Keratinocyte (primary cell): Measurements from ENCODE around the gene TIAM1. TPM values are rescaled to one million over a fixed set of nuclear protein-coding genes. Genes with fewer than 3 reads are reported as not detected.

Experiments used
- DNase-seq: peaks from one replicate; pipeline ENCODE4 v3.0.0-alpha.2; 2011; ENCODE audit warnings: low read depth, missing footprints, low spot score
- FAIRE-seq: peaks from 2 replicates; lab custom pipeline; 2011; peaks lifted over from hg19 to GRCh38; lab: Jason Lieb, UNC
- H2AFZ ChIP-seq: 2 replicates; pipeline ENCODE4 v1.6.0; 2012; ENCODE audit warnings: low read length, control low read depth, inconsistent platforms; ENCODE audit not compliant: control insufficient read depth
- H3K27ac ChIP-seq: 2 replicates; pipeline ENCODE4 v1.5.1; 2011; ENCODE audit warnings: low read length; ENCODE audit not compliant: control insufficient read depth, insufficient read depth
- H3K27me3 ChIP-seq: 3 replicates; pipeline ENCODE4 v1.6.0; 2011; ENCODE audit warnings: low read length; ENCODE audit not compliant: control insufficient read depth, insufficient read depth; ENCODE audit errors: extremely low read depth
- H3K36me3 ChIP-seq, 2 experiments: 2 replicates in 1 of 2; 3 replicates in 1 of 2; pipeline ENCODE4 v1.5.1; 2011; ENCODE audit warnings: low read length in 2 of 2, mild to moderate bottlenecking in 1 of 2; ENCODE audit not compliant: control insufficient read depth in 2 of 2, insufficient read depth in 2 of 2; ENCODE audit errors: extremely low read depth in 1 of 2
- H3K4me1 ChIP-seq: 3 replicates; pipeline ENCODE4 v1.5.1; 2011; ENCODE audit warnings: low read length; ENCODE audit not compliant: control insufficient read depth, insufficient read depth; ENCODE audit errors: extremely low read depth
- H3K4me2 ChIP-seq: 3 replicates; pipeline ENCODE4 v1.6.0; 2011; ENCODE audit warnings: low read depth, low read length; ENCODE audit not compliant: control insufficient read depth, insufficient read depth; ENCODE audit errors: extremely low read depth
- H3K4me3 ChIP-seq, 3 experiments: fragments of 200-600 bp in 1 of 3; sonication (generic) in 1 of 3; 2 replicates in 2 of 3; 3 replicates in 1 of 3; pipeline ENCODE4 v1.5.1; 2011 to 2016; ENCODE audit warnings: low read length in 3 of 3, mild to moderate bottlenecking in 3 of 3, control low read depth in 2 of 3, inconsistent platforms in 1 of 3, low read depth in 1 of 3, mixed read lengths in 1 of 3, mixed run types in 1 of 3, moderate library complexity in 1 of 3; ENCODE audit not compliant: control insufficient read depth in 2 of 3, insufficient read depth in 2 of 3; ENCODE audit errors: extremely low read depth in 1 of 3
- H3K79me2 ChIP-seq: 2 replicates; pipeline ENCODE4 v1.6.0; 2012; ENCODE audit warnings: low read length; ENCODE audit not compliant: control insufficient read depth, insufficient read depth
- H3K9ac ChIP-seq: 3 replicates; pipeline ENCODE4 v1.6.0; 2011; ENCODE audit warnings: low read length; ENCODE audit not compliant: control insufficient read depth, insufficient read depth; ENCODE audit errors: extremely low read depth
- H3K9me1 ChIP-seq: 3 replicates; pipeline ENCODE4 v1.6.0; 2011; ENCODE audit warnings: low read length; ENCODE audit not compliant: control insufficient read depth, insufficient read depth; ENCODE audit errors: extremely low read depth
- H3K9me3 ChIP-seq: 2 replicates; pipeline ENCODE4 v1.5.1; 2012; ENCODE audit warnings: low read depth, low read length; ENCODE audit not compliant: control insufficient read depth
- H4K20me1 ChIP-seq: 3 replicates; pipeline ENCODE4 v1.6.0; 2011; ENCODE audit warnings: low read length; ENCODE audit not compliant: control insufficient read depth, insufficient read depth; ENCODE audit errors: extremely low read depth
- CTCF ChIP-seq, 3 experiments: IDR thresholded peaks in 1 of 3; conservative IDR thresholded peaks in 1 of 3; optimal IDR thresholded peaks in 1 of 3; 2 replicates in 2 of 3; 3 replicates in 1 of 3; pipeline versions ENCODE3 to v1.5.1; 2011; ENCODE audit warnings: low read length in 3 of 3, mild to moderate bottlenecking in 3 of 3, moderate library complexity in 2 of 3, control low read depth in 1 of 3, inconsistent platforms in 1 of 3; ENCODE audit not compliant: insufficient read depth in 2 of 3; ENCODE audit errors: extremely low read depth in 1 of 3
- EZH2 ChIP-seq: IDR thresholded peaks from one replicate; pipeline ENCODE4 v1.6.1; 2012; ENCODE audit warnings: inconsistent platforms, mild to moderate bottlenecking, low read length, moderate library complexity
- dilution Hi-C: fragments of 300-500 bp; cut with MboI; formaldehyde crosslinking; loops from one replicate; pipeline ENCODE4 v1.7.0; 2020; ENCODE audit warnings: low sequenced_read_pairs; ENCODE audit not compliant: extremely low pct_ligation_motif_present
- polyA plus RNA-seq, 5 experiments: library from polyadenylated mRNA; depleted of rRNA in 3 of 5; stranded (reverse) in 3 of 5; stranded (forward) in 1 of 5; unstranded in 1 of 5; fragments of >200 nt; gene quantifications; 1 replicate in 1 of 5; 2 replicates in 3 of 5; 3 replicates in 1 of 5; pipeline versions ENCODE4 v1.2.1 to v1.2.3, GENCODE V29; 2011 to 2012; ENCODE audit warnings: missing spikeins in 2 of 5, low read depth in 1 of 5, low replicate concordance in 1 of 5

Gene TIAM1
- polyA plus RNA-seq, 1 donor (not counting 4 experiments of a cell fraction or from before 2014, with no cell fraction given): 8.3 TPM

DNA sequence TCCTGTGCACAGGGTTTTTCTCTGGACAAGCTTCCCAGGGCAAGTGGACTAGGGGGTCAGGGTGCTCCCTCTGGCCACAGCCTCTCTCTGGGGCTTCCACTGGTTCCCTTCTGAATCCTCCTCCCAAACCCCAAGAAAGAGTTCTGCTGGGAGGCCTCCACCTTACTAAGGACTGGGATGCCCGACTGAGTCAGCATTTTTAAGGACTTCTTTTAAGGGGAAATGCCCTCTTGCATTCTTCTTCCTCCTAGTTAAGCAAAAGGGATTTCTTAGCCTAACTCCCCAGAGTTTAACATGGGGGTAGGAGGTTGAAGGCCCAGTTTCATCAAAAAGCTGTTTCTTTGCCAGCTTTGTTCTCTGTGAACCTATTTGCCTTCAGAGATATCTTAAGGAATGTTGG lies 206.1 kb downstream of the TIAM1 start:
- no peak for FAIRE-seq
- dilution Hi-C loops: no loop called here
- no peak for TF ChIP-seq CTCF (optimal IDR thresholded peaks at IDR 0.05 in 1 of 3, IDR thresholded peaks at IDR 0.05 in 1 of 3, conservative IDR thresholded peaks at IDR 0.05 in 1 of 3; ENCODE audit: extremely low read depth in 1 of 3, insufficient read depth in 2 of 3, low read length in 3 of 3)
- no peak for TF ChIP-seq EZH2

DNA sequence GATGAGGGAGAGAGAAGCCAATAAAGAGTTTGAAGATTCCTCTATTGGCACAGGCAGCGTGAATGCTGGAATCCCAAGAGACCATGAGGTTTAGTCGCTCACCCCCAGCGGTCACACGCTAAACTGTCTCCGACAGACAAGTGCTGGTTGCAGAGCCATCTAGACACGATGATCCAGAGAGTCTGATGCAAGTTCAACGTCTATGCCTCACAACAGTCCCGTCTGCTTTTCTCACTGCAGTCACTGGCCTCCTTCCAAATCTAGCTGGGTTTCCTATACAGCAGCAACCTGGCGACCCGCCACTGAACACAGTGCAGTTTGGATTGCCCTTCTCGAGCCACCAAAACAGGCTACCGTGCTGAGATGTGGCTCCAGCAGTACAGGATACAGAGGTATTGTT lies 207.2 kb downstream of the TIAM1 start:
- H3K36me3 ChIP-seq: peaks cover 0 to 2% of the 10 kb centered on the region in 2 experiments
- H3K27me3 ChIP-seq: no peaks in the 10 kb centered on the region
- H3K9me1 ChIP-seq: no peaks in the 10 kb centered on the region
- no peak overlapping the region for H3K9ac ChIP-seq
- DNase-seq (no peak), FAIRE-seq (no peak)
- no peaks in the 10 kb centered on the region for H3K4me1 ChIP-seq
- no peak overlapping the region for H2AFZ ChIP-seq
- TF ChIP-seq EZH2 (no peak), CTCF (optimal IDR thresholded peaks at IDR 0.05 in 1 of 3, IDR thresholded peaks at IDR 0.05 in 1 of 3, conservative IDR thresholded peaks at IDR 0.05 in 1 of 3; ENCODE audit: extremely low read depth in 1 of 3, insufficient read depth in 2 of 3, low read length in 3 of 3) (no peak)
- dilution Hi-C loops: no loop called here
- no peaks in the 10 kb centered on the region for H4K20me1 ChIP-seq
- H3K9me3 ChIP-seq: no peaks in the 10 kb centered on the region
- no peaks in the 10 kb centered on the region for H3K79me2 ChIP-seq
- H3K4me2 ChIP-seq: no peak overlapping the region
- no peak overlapping the region for H3K4me3 ChIP-seq
- no peak overlapping the region for H3K27ac ChIP-seq

More for the DNA sequence above, 206.1 kb downstream of the TIAM1 start:
- Histone ChIP-seq H3K36me3 (peaks cover 0 to 2% of the 10 kb centered on the region in 2 experiments), H3K4me1 (no peaks in the 10 kb centered on the region), H4K20me1 (no peaks in the 10 kb centered on the region), H2AFZ (no peak overlapping the region), H3K9me1 (no peaks in the 10 kb centered on the region), H3K27ac (no peak overlapping the region), H3K79me2 (no peaks in the 10 kb centered on the region), H3K4me3 (no peak overlapping the region), H3K27me3 (no peaks in the 10 kb centered on the region), H3K9me3 (no peaks in the 10 kb centered on the region), H3K4me2 (no peak overlapping the region), H3K9ac (no peak overlapping the region)
- no peak for DNase-seq
